Endodermal cell (in vitro differentiated cells): ENCODE measurements around the gene DAP. TPM values are rescaled to one million over a fixed set of nuclear protein-coding genes. Genes with fewer than 3 reads are reported as not detected.

Experiments used
- DNase-seq: peaks from one replicate; pipeline ENCODE4 v3.0.0-alpha.2; 2017
- H3K27ac ChIP-seq: 2 replicates; pipeline ENCODE4 v1.5.1; 2013; ENCODE audit warnings: mild to moderate bottlenecking, low read depth, low read length, moderate library complexity
- H3K27me3 ChIP-seq: 2 replicates; pipeline ENCODE4 v1.6.1; 2013; ENCODE audit warnings: mild to moderate bottlenecking, low read length, moderate library complexity; ENCODE audit not compliant: insufficient read depth, control insufficient read depth, poor library complexity, severe bottlenecking
- H3K36me3 ChIP-seq: 2 replicates; pipeline ENCODE4 v1.7.0; 2013; ENCODE audit warnings: mild to moderate bottlenecking, low read length, moderate library complexity; ENCODE audit not compliant: control insufficient read depth, insufficient read depth
- H3K4me1 ChIP-seq: one replicate; pipeline ENCODE4 v1.7.0; 2013; ENCODE audit warnings: low read length; ENCODE audit not compliant: control insufficient read depth, insufficient read depth
- H3K4me3 ChIP-seq: 2 replicates; pipeline ENCODE4 v1.5.1; 2013; ENCODE audit warnings: mild to moderate bottlenecking, low read length, moderate library complexity
- H3K9ac ChIP-seq: 2 replicates; pipeline ENCODE4 v1.6.1; 2013; ENCODE audit warnings: mild to moderate bottlenecking, low read length, moderate library complexity; ENCODE audit not compliant: poor library complexity, severe bottlenecking; ENCODE audit errors: extremely low read depth
- H3K9me3 ChIP-seq: 2 replicates; pipeline ENCODE4 v1.6.1; 2013; ENCODE audit warnings: mild to moderate bottlenecking, low read length, moderate library complexity; ENCODE audit not compliant: control insufficient read depth
- H3K27ac Mint-ChIP-seq: 2 replicates; pipeline ENCODE4 v1.8.0; 2020; ENCODE audit warnings: mixed read lengths
- H3K27me3 Mint-ChIP-seq: 2 replicates; pipeline ENCODE4 v1.8.0; 2021; ENCODE audit warnings: mild to moderate bottlenecking, mixed read lengths; ENCODE audit not compliant: insufficient read depth
- H3K36me3 Mint-ChIP-seq: 2 replicates; pipeline ENCODE4 v1.8.0; 2020; ENCODE audit warnings: low read depth, mixed read lengths
- H3K4me1 Mint-ChIP-seq: 2 replicates; pipeline ENCODE4 v1.8.0; 2020; ENCODE audit warnings: mixed read lengths
- H3K4me3 Mint-ChIP-seq: 2 replicates; pipeline ENCODE4 v1.8.0; 2020; ENCODE audit warnings: mild to moderate bottlenecking, moderate library complexity, mixed read lengths
- H3K9me3 Mint-ChIP-seq: 2 replicates; pipeline ENCODE4 v1.8.0; 2020; ENCODE audit warnings: mild to moderate bottlenecking, mixed read lengths
- CTCF ChIP-seq: fragments of 200-600 bp; sonication (generic); conservative IDR thresholded peaks from 2 replicates; pipeline ENCODE4 v1.5.0; 2021; ENCODE audit warnings: antibody characterized with exemption, mild to moderate bottlenecking
- WGBS, 2 experiments: methylation state at CpG; one replicate each; pipeline versions ENCODE4 v1.1.5 to v1.1.7; 2013; ENCODE audit warnings: missing lambda C conversion rate in 2 of 2, mixed read lengths in 1 of 2; ENCODE audit not compliant: insufficient coverage in 1 of 2, insufficient read length in 1 of 2; 5-methylcytosine and 5-hydroxymethylcytosine counted together
- total RNA-seq, 2 donors: library from RNA; stranded (reverse); fragmentation: NEBNext Ultra II Directional in 1 of 2; extraction: Animal tissue kit (Norgen Biotek cat#: 25700) in 1 of 2; gene quantifications; 2 replicates in 1 of 2; 3 replicates in 1 of 2; pipeline ENCODE4 v1.2.1, GENCODE V29; 2021

The DAP gene
- total RNA-seq, 2 donors from 2014 or later, result 77.7 to 106 TPM

DNA sequence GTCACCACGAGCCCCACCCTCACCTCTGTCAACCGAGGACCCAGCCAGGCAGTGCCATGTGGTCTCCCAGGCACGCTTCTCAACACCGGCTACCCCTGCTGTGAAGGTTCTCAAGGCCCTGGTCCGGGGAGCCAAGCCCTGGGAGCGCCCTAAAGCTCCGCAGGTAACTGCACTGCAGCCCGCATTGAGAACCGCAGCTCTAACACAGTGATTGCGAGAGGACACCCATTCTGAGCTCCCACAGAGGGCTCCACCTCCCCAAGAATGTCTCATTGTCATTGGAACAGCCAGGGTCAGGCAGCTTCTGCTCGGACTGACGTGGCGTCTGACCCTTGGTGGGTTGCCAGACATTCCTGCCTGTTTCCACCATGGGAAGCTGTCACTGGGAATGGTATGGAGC, 108.9 kb downstream of the DAP start:
- peak; percentile 46 for DNase-seq

DNA sequence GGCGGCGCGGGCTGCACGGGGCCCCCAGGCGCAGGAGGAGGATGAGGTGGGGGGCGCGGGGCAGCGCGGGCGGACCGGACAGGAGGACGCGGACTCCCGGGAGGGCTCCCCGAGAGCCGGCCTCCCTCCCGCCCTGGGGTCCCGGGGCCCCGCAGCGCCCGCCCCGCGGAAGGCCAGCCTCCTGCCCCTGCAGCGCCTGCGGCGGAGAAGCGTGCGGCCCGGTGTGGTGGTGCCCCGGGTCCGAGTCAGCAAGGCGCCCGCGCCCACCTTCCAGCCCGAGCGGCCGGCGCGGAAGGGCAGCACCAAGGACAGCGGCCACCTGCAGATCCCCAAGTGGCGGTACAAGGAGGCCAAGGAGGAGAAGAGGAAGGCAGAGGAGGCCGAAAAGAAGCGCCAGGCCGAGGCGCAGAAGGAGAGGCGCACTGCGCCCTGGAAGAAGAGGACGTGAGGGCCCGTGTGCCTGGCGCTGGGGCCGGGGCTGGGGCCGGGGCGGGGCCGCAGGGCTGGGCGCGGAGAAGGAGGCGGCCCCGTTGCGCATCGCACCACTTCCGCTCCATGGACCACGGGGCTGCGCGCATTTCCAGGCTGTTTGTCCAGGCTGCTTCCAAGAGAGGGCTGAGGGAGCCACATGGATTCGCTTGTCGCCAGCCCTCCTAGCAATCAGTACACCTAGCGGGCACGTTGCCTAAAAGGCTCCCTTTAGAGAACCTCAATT, 111.2 kb downstream of the DAP start:
- no peak overlapping the region for H3K27ac Mint-ChIP-seq

More for the DNA sequence above, 108.9 kb downstream of the DAP start:
- no peak overlapping the region for H3K4me3 Mint-ChIP-seq
- no peaks in the 10 kb centered on the region for H3K4me1 ChIP-seq
- no peaks in the 10 kb centered on the region for H3K36me3 ChIP-seq
- no peaks in the 10 kb centered on the region for H3K9me3 Mint-ChIP-seq
- no peaks in the 10 kb centered on the region for H3K9me3 ChIP-seq
- H3K9ac ChIP-seq, result no peak overlapping the region
- H3K27ac Mint-ChIP-seq, result no peak overlapping the region
- no peaks in the 10 kb centered on the region for H3K27me3 ChIP-seq
- whole genome bisulfite sequencing, 2 experiments, result 81 to 90% methylated on average over 6 to 13 of the region's 13 CpGs
- H3K27ac ChIP-seq, result no peak overlapping the region
- TF ChIP-seq CTCF, result no peak
- H3K27me3 Mint-ChIP-seq, result peaks cover 29% of the 10 kb centered on the region
- H3K4me3 ChIP-seq, result no peak overlapping the region
- H3K4me1 Mint-ChIP-seq, result no peaks in the 10 kb centered on the region
- peaks cover 5% of the 10 kb centered on the region for H3K36me3 Mint-ChIP-seq

DNA sequence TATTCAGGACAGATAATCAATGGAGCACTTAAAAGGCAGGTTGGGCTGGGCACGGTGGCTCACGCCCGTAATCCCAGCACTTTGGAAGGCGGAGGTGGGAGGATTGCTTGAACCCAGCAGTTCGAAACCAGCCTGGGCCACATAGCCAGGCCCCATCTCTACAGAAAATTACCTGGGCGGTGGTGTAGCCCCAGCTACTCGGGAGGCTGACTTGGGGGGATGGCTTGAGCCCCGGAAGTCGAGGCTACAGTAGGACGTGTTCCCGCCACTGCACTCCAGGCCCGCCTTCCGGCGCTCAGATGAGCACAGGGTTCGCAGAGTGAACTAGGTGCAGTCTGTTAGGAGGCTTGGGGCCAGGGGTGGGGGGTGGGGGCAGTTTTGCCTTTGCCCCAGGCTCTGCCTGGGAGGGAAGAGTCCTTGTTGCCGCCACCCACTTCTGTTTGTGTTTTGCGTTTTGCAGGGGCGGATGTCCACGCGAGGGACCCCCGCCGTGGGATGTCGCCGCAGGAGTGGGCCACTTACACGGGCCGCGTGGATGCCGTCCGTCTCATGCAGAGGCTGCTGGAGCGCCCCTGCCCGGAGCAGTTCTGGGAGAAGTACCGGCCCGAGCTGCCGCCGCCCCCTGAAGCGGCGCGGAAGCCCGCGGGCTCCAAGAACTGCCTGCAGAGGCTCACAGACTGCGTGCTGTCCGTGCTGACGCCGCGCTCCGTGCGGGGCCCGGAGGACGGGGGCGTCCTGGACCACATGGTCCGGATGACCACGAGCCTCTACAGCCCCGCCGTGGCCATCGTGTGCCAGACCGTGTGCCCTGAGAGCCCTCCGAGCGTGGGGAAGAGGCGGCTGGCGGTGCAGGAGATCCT, 112.0 kb downstream of the DAP start:
- Mint-ChIP-seq H3K36me3 (peaks cover 7% of the 10 kb centered on the region), H3K4me3 (no peak overlapping the region), H3K9me3 (no peaks in the 10 kb centered on the region), H3K27me3 (peaks cover 29% of the 10 kb centered on the region), H3K27ac (no peak overlapping the region), H3K4me1 (no peaks in the 10 kb centered on the region)
- Histone ChIP-seq H3K9me3 (no peaks in the 10 kb centered on the region), H3K27ac (no peak overlapping the region), H3K9ac (no peak overlapping the region), H3K27me3 (no peaks in the 10 kb centered on the region), H3K4me3 (no peak overlapping the region), H3K36me3 (no peaks in the 10 kb centered on the region), H3K4me1 (no peaks in the 10 kb centered on the region)
- TF ChIP-seq CTCF, result no peak
- peak; percentile 58 for DNase-seq
- WGBS, 2 experiments, result 96 to 97% methylated on average over 46 to 60 of the region's 60 CpGs

More for the DNA sequence above, 111.2 kb downstream of the DAP start:
- Histone ChIP-seq H3K4me1 (no peaks in the 10 kb centered on the region), H3K36me3 (no peaks in the 10 kb centered on the region), H3K4me3 (no peak overlapping the region), H3K27ac (no peak overlapping the region), H3K9me3 (no peaks in the 10 kb centered on the region), H3K27me3 (no peaks in the 10 kb centered on the region), H3K9ac (no peak overlapping the region)
- Mint-ChIP-seq H3K27me3 (peaks cover 29% of the 10 kb centered on the region), H3K9me3 (no peaks in the 10 kb centered on the region), H3K4me3 (no peak overlapping the region), H3K36me3 (peaks cover 5% of the 10 kb centered on the region), H3K4me1 (no peaks in the 10 kb centered on the region)
- WGBS, 2 experiments, result 95 to 97% methylated on average over 47 to 68 of the region's 68 CpGs
- peak; percentile 96 for DNase-seq
- no peak for TF ChIP-seq CTCF
